ENCODE results near the gene ZSWIM9.

Gene ZSWIM9

DNA sequence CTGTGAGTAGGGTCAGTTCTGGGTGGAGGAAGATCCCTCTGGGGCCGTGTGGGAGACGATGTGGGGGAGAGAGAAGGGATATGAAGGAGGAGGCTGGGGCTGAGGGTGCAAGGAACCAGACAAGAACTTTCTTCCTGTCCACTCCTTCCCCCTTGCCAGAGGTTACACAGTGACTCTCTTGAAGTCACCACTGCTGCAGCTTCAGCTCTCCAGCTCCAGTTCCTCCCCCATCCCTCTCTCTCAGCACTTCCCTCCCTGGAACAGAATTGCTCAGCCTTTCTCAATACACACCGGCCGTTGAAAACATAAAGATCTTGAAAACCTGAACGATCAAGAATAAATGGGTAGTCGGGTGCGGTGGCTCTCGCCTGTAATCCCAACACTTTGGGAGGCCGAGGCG lies 5.1 kb downstream of the ZSWIM9 start:
- no peak for DNase-seq (ENCODE audit: low spot score)

DNA sequence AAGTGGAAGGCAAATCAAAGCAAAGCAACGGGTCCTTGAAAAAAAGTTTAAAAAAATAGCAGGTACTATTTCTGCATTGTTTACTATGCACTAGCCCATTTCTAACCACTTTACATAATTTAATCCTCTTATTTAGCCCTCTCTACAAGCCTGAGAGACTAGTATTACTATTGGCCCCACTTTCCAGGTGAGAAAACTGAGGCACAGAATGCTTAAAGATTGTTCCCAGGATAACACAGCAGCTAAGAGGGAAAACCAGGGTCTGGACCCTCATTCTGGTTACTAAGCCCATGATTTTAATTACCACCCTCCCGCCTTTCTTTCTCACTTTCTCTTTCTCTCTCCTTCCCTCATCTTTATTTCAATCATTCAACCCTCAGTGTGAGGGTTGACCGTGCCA lies 5.7 kb downstream of the ZSWIM9 start:
- no peak for DNase-seq (ENCODE audit: low spot score)

DNA sequence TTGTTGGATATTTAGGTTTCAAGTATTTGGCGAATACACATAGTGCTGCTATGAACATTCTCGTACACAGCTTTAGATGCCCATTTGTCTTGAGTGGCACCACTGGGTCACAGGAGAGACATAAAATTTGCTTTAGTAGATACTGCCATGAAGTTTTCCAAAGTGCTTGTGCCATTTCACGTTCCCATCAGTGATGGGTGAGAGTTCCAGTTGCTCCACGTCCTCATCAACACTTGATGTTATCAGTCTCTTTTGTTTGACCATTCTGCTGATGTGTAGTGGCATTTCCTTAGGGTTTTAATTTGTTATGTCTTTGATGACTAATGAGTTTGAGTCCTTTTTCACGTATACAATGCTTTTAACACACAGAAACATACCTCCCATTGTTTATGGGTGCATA lies 11.0 kb downstream of the ZSWIM9 start:
- DNase-seq (ENCODE audit: low spot score) = no peak

DNA sequence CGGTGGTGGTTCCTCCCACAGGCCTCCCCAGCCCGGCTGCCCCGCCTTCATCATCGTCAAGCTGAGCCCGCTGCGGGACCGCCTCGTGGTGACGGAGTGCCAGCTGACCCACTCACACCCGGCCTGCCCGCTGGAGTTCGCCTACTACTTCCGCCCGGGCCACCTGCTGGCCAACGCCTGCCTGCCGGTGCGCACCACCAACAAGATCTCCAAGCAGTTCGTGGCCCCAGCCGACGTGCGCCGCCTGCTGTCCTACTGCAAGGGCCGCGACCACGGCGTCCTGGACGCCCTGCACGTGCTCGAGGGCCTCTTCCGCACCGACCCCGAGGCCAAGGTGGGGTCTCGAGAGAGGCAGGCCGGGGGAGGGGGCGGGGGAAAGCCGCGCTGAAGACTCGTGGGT lies 12.0 kb downstream of the ZSWIM9 start:
- DNase-seq (ENCODE audit: low spot score) = no peak

DNA sequence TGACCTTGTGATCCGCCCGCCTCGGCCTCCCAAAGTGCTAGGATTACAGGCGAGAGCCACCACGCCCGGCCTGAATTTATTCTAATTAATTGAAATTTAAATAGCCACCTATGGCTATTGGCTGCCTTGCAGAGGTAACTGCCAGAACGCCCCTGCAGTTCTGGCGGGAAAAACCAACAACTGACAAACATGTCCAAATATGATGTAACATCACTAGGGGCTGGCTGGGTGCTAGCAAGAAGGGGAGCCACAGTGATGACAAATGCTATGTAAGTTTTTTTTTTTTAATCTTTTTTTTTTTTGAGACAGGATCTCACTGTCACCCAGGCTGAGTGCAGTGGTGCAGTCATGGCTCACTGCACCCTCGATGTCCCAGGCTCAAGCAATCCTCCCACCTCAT lies 12.9 kb downstream of the ZSWIM9 start:
- no peak for DNase-seq (ENCODE audit: low spot score)

DNA sequence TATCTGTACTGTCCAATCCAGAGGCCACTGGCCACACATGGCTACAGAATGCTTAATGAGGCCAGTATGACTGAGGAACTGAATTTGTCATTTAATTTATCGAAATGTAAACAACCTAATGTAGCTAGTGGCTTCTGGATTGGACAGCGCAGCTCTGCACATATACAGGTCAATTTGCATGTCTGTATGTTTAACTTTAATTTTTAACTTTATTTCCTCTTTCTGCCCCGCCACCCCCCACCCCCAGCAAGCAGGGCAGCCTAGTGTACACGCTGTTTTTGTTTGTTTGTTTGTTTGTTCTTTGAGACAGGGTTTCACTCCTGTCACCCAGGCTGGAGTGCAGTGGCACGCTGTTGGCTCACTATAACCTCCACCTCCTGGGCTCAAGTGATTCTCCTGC lies 15.5 kb downstream of the ZSWIM9 start:
- no peak for DNase-seq (ENCODE audit: low spot score)

DNA sequence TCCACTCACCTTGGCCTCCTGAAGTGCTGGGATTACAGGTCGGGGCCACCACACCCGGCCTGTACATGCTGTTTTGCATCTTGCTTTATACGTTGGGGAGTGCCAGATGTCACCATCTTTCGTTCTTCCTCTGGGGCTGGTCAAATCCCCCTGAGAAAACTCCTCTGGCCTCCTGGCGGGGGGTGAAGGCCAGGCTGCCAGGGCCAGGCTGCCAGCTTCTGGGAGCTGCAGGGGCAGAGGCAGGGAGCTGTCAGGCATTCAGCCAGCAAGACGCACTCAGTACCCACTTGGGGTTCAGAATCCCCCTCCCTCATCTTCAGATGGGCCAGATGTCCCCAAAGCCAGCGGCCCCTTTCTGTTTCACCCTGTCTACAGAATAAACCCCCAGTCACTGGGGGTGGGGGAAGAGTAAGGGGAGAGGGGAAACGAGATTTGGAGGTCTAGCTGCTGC lies 16.1 kb downstream of the ZSWIM9 start:
- DNase-seq (ENCODE audit: low spot score) = no peak

DNA sequence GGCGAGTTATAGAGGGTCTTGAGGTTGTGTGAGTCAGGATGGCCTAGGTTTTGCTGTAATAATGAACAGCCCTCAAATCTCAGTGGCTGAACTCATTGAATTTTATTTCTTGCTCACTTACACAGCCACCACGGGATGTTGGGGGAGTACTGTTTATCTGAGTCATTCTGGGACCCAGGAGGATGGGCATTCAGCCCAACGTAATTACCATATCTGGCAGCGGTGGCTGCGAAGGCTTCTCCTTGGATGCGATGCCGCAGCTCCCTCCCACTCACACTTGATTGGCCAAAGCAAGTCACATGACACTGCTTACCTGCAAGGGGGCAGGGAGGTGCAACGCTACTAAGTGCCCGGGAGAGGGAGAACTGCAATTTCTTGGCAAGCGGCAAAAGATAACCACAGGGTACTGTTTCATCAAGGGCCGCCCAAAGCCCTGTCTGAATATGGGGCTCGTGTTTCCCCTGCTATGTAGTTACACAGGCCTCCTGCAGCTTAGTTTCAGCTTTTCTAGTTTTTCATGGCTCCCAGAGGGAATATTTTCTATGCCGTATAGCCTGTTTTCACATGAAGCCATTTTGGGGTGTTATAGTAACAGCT lies 19.9 kb downstream of the ZSWIM9 start:
- peak; percentile 73 for DNase-seq (ENCODE audit: low spot score)

DNA sequence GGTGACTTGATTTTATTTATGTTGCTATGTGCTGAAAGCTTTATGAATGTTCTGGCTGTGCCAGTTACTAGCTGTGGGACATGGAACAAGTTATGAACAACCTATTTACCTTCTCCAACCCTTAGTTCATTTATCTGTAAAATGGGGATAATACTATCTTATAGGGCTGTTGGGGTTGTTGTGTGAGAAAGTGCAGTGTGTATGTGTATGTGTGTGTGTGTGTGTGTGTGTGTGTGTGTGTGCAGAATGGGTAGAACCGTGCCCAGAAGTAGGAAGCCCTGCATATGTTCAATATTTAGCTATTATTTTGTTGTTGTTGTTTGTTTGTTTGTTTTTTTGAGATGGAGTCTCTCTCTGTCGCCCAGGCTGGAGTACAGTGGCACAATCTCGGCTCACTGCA lies 20.4 kb downstream of the ZSWIM9 start:
- no peak for DNase-seq (ENCODE audit: low spot score)

DNA sequence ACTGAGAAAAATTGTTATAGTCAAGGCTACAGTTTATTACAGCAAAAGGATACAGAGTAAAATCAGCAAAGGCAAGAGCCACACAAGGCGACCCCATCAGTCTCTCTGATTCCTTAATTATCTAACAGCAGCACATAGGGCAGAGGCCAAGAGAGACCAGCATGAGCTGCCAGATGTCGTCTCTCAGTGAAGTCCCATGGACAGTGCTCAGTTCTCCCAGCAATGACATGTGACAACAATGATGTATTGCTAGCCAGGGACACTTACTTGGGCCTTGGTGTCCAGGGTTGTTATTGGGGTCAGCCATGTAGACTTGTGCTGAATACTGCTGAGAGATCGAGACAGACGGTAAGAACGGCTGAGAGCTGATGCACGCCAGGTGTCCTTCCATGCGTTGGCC lies 22.3 kb downstream of the ZSWIM9 start:
- no peak for DNase-seq (ENCODE audit: low spot score)

DNA sequence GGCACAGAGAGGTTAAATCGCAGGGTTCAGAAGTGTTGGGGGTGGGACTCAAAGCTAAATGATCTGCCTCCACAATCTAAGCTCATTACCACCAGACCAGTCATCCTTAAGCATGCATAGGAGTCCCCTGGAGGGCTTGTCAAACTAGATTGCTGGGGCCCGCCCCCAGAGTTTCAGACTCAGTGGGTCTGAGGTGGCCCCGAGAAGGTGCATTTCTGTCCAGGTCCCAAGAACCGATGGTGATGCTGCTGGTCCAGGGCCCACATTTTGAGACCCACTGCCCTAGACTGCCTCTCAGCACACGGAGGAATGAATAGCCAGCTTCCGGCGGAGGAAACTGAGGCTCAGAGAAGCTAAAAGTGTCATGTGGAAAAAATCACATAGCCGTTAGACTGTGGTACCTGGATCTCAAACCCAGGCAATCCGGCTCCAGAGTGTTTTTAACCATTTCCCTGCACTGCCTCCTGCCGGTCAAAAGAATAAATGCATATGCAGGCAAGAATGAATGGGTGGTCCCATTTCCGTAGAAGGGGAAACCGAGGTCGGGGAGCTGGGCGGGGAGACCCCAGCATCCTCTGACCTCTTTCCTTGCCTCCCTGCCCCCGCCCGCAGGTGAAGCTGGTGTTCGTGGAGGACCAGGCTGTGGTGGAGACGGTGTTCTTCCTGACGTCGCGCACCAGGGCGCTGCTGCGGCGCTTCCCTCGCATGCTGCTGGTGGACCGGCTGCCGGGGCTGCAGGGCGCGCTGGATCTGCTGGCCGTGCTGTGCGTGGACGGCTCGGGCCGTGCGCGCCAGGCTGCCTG lies 23.8 kb downstream of the ZSWIM9 start:
- DNase-seq (ENCODE audit: low spot score) = no peak

DNA sequence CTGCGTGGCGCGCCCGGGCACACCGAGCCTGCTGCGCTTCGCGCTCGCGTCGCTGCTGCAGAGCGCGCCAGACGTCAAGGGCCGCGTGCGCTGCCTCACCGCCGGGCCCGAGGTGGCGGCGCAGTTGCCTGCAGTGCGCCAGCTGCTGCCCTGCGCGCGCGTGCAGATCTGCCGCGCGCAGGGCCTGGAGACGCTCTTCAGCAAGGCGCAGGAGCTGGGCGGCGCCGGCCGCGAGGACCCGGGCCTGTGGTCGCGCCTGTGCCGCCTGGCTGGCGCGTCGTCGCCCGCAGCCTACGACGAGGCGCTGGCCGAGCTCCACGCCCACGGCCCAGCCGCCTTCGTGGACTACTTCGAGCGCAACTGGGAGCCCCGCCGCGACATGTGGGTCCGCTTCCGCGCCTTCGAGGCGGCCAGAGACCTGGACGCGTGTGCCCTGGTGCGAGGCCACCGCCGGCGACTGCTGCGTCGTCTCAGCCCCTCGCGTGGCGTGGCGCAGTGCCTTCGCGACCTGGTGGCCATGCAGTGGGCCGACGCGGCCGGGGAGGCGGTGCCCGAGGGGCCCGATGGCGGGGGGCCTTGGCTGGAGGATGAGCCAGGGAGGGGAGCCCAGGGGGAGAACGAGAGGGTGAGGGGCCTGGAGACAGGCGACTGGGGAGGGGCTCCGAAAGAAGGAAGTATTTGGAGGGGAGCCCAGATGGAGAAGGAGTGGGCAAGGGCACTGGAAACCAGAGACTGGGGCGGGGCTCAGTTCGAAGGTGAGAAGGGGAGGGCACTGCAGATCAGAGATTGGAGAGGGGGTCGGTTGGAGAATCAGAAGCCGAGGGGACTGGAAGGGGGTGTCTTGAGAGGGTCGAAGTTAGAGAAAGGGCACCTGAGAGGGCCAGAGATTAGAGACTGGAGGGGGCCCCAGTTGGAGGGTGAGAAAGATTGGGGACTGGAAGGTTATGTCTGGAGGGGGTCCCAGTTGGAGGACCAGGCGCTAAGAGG lies 24.7 kb downstream of the ZSWIM9 start:
- no peak for DNase-seq (ENCODE audit: low spot score)

DNA sequence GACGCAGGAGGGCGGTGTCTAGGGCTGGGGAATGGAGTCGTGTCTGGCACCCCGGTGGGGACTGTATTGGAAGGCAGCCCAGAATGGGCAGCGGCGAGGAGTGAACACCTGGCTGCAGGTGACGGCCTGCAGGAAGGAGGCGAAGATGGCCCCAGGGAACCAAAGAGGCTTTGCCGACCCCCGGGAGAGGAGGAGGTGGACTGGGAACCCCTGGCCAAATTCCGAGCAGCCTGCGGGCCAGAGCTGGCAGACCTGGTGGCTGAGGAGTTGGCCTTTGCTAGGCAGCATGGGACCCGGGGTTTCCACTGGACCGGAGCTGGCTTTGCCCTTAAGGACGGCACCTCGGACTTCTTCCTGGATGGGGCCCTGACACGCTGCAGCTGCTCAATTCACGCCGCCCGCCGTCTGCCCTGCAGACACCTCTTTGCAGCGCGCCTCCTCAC lies 25.9 kb downstream of the ZSWIM9 start:
- DNase-seq (ENCODE audit: low spot score) = no peak

DNA sequence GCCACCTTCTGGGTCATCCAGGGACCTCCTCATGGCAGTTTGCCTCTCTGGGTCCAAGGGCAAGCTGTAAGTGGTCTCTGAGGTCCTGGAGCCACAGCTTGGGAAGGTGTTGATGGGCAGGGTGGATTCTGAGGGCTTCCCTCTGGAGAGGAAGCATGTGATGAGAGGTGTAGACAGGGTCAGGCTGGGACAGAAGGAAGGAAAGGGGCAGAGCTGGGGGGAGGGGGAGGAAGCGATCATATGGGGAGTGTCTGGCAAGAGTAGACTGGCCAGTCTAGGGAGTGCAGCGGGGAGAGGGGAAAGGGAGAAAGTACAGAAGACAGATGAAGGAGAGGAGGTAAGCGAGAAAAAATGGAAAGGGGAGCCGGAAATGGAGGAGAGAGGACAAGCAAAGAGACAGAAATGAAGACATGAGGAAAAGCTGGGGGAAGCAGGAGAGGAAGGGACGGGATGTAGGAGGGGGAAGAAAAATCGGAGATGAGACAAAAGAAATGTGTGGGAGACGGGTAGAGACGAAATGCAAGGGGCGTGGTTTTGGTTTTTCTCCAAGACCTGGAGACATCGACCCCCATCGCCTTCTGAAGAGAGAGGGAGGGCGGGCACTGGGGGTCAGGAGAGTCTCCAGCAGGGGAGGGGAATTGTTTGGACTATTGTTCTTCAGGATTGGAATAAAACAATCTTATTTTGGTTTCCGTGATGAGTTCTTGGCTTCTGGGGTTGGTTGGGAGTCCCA lies 26.6 kb downstream of the ZSWIM9 start:
- no peak for DNase-seq (ENCODE audit: low spot score)

DNA sequence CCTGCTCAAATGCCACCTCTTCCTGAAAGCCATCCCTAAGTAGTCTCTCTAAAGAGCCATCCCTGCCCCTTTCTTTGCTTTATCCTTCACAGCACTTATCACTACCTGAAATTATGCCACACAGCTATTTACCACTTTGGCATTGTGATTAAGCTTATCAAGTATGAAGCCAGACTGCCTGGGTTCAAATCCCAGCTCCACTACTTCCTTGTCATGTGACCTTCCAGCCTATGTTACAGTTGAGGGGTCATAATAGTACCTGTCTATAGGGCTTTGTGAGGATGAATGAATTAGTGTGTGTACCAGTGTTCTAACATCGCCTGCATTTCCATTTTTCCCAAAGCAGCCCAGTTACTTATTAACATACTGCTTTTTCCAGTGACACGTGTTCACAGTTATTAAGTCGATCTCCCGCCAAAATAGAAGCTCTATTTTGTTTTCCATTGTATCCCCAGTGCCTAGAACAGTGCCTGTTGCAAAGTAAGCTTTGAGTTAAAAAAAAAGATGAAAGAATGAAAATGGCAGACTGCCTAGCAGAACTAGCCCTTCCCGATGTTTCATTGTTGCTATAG lies 32.8 kb downstream of the ZSWIM9 start:
- DNase-seq (ENCODE audit: low spot score) = no peak

DNA sequence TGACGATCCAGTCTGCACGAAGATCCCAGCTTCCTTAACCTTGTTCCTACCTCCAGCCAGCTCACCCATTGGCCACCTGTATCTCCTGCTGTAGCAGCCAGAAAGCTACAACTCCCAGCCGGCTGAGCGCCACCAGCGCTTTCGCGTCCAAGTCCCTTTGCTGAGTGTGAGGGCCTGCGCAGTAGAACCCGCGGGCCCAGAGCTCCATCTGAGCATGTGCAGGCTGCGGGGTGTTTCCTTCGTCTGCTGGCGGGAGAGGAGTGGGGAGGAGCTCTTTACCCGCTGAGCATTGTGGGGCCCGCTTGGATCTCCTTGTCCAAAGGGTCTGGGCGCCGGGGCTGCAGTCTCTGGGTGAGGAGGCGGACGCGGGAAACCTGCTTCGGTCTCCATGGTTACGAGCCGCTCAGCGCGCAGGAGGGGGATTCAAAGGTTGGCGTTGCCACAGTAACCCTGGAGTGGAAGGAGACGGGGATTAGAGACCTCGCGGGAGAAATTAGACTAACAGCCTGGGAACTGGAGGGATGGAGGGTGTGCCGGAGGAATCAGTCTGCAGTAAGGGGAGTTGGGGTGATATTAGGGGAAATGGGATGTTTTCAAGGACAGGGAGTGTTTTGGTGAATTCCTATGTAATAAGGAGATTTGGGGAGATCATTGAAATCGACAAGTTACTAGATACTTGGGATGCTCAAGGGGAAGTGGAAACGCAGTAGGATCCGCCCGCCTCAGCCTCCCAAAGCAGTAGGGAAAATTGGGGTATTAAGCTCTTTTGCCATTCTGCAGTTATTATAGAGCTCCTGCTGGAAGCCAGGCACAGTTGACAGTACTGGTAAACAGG lies 33.5 kb downstream of the ZSWIM9 start:
- peak; percentile 99 for DNase-seq (ENCODE audit: low spot score)

DNA sequence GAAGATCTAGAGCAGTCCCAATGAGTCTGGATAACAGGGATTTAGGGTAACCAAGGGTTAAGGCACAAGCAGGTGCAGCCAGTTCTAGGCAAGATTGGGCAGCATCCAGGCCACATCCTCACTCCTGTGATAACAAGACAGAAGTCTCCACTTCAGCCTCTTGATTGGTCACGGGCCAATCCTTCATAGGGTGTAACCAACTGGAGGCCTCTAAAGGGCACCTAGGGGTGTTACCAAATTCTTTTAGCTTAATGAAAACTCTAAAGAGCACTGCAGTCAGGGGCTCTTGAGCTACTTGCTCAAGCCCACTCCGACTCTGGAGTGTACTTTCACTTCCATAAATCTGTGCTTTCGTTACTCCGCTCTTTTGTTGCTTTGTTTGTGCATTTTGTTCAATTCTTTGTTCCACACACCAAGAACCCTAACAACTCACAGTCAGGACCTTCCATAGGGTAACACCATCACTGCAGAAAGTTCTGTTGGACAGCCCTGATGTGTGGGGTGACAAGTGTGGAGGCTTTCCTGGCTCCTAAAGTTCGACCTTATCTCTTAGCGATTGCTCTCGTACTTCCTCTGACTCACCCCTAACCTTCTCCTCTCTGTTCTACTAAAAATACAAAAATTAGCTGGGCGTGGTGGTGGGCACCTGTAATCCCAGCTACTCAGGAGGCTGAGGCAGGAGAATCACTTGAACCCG lies 36.1 kb downstream of the ZSWIM9 start:
- no peak for DNase-seq (ENCODE audit: low spot score)

DNA sequence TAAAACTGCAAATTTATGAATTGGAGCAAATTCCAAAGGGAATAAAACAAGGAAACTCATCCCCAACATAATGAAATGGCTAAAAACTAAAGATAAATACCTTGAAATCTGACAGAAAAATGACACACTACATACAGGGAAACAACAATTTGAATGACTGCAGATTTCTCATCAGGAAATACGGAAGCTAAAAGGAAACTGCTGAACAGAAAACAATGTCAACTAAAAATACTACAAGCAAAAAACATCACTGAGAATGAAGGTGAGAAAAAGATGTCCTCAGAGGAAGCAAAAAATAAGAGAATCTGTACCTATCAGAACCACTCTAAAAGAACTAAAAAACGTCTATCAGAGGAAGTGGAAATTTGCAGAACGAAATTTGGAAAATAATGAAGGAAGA lies 39.5 kb downstream of the ZSWIM9 start:
- DNase-seq (ENCODE audit: low spot score) = no peak

DNA sequence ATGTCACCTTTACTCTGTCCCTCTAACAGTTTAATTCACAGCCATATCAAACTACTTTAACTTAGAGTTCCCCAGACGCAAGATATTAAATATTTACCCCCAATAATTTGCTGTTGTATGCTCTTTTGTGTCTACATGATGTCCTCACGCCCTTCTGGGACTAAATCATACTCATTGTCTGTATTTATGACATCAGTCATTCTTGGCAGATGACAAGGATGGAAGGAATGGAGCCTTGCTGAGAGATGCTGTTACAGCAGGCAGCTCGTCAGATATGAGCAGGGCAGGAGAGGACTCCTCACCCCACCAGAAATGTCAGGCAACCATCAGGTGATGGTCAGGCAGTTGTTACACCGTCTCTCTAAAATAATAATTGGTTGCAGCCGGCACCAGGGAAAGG lies 43.5 kb downstream of the ZSWIM9 start:
- DNase-seq (ENCODE audit: low spot score) = no peak

DNA sequence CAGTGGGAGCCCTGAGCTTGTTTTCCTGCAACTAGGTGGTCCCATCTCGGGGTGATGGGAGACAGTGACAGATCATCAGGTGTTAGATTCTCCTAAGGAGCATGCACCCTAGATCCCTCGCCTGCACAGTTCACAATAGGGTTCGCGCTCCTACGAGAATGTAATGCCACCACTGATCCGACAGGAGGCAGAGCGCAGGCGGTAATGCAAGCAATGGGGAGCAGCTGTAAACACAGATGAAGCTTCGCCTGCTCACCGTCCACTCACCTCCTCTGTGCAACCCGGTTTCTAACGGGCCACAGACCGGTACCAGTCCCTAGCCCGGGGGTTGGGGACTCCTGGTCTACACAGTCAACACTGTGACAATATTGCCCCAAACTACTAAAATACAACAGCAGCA lies 46.5 kb downstream of the ZSWIM9 start:
- no peak for DNase-seq (ENCODE audit: low spot score)
